Endodermal cell (in vitro differentiated cells): ENCODE measurements around the gene TMPRSS9. TPM values are rescaled to one million over a fixed set of nuclear protein-coding genes. Genes with fewer than 3 reads are reported as not detected.
A peak's percentile ranks its signal among the peaks of the same experiment; 100 is the strongest.

Experiments
- DNase-seq: peaks from one replicate; pipeline ENCODE4 v3.0.0-alpha.2; 2017
- H3K27ac ChIP-seq: 2 replicates; pipeline ENCODE4 v1.5.1; 2013; ENCODE audit warnings: mild to moderate bottlenecking, low read depth, low read length, moderate library complexity
- H3K27me3 ChIP-seq: 2 replicates; pipeline ENCODE4 v1.6.1; 2013; ENCODE audit warnings: mild to moderate bottlenecking, low read length, moderate library complexity; ENCODE audit not compliant: insufficient read depth, control insufficient read depth, poor library complexity, severe bottlenecking
- H3K36me3 ChIP-seq: 2 replicates; pipeline ENCODE4 v1.7.0; 2013; ENCODE audit warnings: mild to moderate bottlenecking, low read length, moderate library complexity; ENCODE audit not compliant: control insufficient read depth, insufficient read depth
- H3K4me1 ChIP-seq: one replicate; pipeline ENCODE4 v1.7.0; 2013; ENCODE audit warnings: low read length; ENCODE audit not compliant: control insufficient read depth, insufficient read depth
- H3K4me3 ChIP-seq: 2 replicates; pipeline ENCODE4 v1.5.1; 2013; ENCODE audit warnings: mild to moderate bottlenecking, low read length, moderate library complexity
- H3K9ac ChIP-seq: 2 replicates; pipeline ENCODE4 v1.6.1; 2013; ENCODE audit warnings: mild to moderate bottlenecking, low read length, moderate library complexity; ENCODE audit not compliant: poor library complexity, severe bottlenecking; ENCODE audit errors: extremely low read depth
- H3K9me3 ChIP-seq: 2 replicates; pipeline ENCODE4 v1.6.1; 2013; ENCODE audit warnings: mild to moderate bottlenecking, low read length, moderate library complexity; ENCODE audit not compliant: control insufficient read depth
- H3K27ac Mint-ChIP-seq: 2 replicates; pipeline ENCODE4 v1.8.0; 2020; ENCODE audit warnings: mixed read lengths
- H3K27me3 Mint-ChIP-seq: 2 replicates; pipeline ENCODE4 v1.8.0; 2021; ENCODE audit warnings: mild to moderate bottlenecking, mixed read lengths; ENCODE audit not compliant: insufficient read depth
- H3K36me3 Mint-ChIP-seq: 2 replicates; pipeline ENCODE4 v1.8.0; 2020; ENCODE audit warnings: low read depth, mixed read lengths
- H3K4me1 Mint-ChIP-seq: 2 replicates; pipeline ENCODE4 v1.8.0; 2020; ENCODE audit warnings: mixed read lengths
- H3K4me3 Mint-ChIP-seq: 2 replicates; pipeline ENCODE4 v1.8.0; 2020; ENCODE audit warnings: mild to moderate bottlenecking, moderate library complexity, mixed read lengths
- H3K9me3 Mint-ChIP-seq: 2 replicates; pipeline ENCODE4 v1.8.0; 2020; ENCODE audit warnings: mild to moderate bottlenecking, mixed read lengths
- WGBS, 2 experiments: methylation state at CpG; one replicate each; pipeline versions ENCODE4 v1.1.5 to v1.1.7; 2013; ENCODE audit warnings: missing lambda C conversion rate in 2 of 2, mixed read lengths in 1 of 2; ENCODE audit not compliant: insufficient coverage in 1 of 2, insufficient read length in 1 of 2; 5-methylcytosine and 5-hydroxymethylcytosine counted together
- total RNA-seq, 2 donors: library from RNA; stranded (reverse); fragmentation: NEBNext Ultra II Directional in 1 of 2; extraction: Animal tissue kit (Norgen Biotek cat#: 25700) in 1 of 2; gene quantifications; 2 replicates in 1 of 2; 3 replicates in 1 of 2; pipeline ENCODE4 v1.2.1, GENCODE V29; 2021
- TF ChIP-seq, protein P1 (sequence below): fragments of 200-600 bp; sonication (generic); conservative IDR thresholded peaks from 2 replicates; pipeline ENCODE4 v1.5.0; 2021; ENCODE audit warnings: antibody characterized with exemption, mild to moderate bottlenecking

The TMPRSS9 gene
- total RNA-seq, 2 donors from 2014 or later: 0.73 to 1.2 TPM

- H3K27me3 ChIP-seq: peaks cover 12% of the 10 kb centered on the region
- DNase-seq: peak; percentile 43
- Mint-ChIP-seq H3K4me1 (no peaks in the 10 kb centered on the region), H3K27me3 (peaks cover 10% of the 10 kb centered on the region), H3K27ac (no peak overlapping the region), H3K4me3 (no peak overlapping the region), H3K9me3 (no peaks in the 10 kb centered on the region), H3K36me3 (peaks cover 2% of the 10 kb centered on the region)
- TF ChIP-seq, protein P1, sequence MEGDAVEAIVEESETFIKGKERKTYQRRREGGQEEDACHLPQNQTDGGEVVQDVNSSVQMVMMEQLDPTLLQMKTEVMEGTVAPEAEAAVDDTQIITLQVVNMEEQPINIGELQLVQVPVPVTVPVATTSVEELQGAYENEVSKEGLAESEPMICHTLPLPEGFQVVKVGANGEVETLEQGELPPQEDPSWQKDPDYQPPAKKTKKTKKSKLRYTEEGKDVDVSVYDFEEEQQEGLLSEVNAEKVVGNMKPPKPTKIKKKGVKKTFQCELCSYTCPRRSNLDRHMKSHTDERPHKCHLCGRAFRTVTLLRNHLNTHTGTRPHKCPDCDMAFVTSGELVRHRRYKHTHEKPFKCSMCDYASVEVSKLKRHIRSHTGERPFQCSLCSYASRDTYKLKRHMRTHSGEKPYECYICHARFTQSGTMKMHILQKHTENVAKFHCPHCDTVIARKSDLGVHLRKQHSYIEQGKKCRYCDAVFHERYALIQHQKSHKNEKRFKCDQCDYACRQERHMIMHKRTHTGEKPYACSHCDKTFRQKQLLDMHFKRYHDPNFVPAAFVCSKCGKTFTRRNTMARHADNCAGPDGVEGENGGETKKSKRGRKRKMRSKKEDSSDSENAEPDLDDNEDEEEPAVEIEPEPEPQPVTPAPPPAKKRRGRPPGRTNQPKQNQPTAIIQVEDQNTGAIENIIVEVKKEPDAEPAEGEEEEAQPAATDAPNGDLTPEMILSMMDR: no peak
- no peaks in the 10 kb centered on the region for H3K9me3 ChIP-seq
- H3K4me1 ChIP-seq: no peaks in the 10 kb centered on the region
- H3K27ac ChIP-seq: no peak overlapping the region
- H3K4me3 ChIP-seq: no peak overlapping the region
- 94% methylated on average over 26 to 34 of the region's 34 CpGs for WGBS, 2 experiments
- H3K36me3 ChIP-seq: peaks cover 6% of the 10 kb centered on the region
- no peak overlapping the region for H3K9ac ChIP-seq
Measured at GRCh38 chr19:2353887-2354592, 6.0 kb upstream of the TMPRSS9 start.

DNA sequence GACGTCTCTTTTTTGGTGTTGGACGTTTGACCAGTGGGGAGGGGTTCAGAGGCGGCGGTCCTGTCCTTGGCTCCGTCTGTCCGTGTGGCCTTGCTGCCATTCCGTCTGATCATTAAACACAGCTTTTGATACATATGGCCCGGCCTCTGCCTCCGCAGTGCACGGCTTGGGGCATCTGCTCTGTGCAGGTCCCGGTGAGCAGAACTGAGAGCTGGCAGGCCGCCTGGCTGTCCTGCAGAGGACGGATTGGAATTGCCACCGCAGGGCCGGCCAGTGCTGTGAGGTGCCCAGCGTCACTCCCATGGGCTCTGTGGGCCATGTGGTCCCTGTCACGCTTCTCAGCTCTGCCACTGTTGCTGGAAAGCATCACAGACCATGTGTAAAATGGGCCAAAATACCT lies 5.4 kb upstream of the TMPRSS9 start:
- Mint-ChIP-seq H3K27me3 (peaks cover 12% of the 10 kb centered on the region), H3K27ac (no peak overlapping the region), H3K9me3 (no peaks in the 10 kb centered on the region), H3K36me3 (peaks cover 2% of the 10 kb centered on the region), H3K4me3 (no peak overlapping the region), H3K4me1 (no peaks in the 10 kb centered on the region)
- H3K9me3 ChIP-seq: no peaks in the 10 kb centered on the region
- no peak overlapping the region for H3K9ac ChIP-seq
- WGBS, 2 experiments: 89 to 93% methylated on average over 15 to 17 of the region's 17 CpGs
- H3K27ac ChIP-seq: no peak overlapping the region
- H3K4me1 ChIP-seq: no peaks in the 10 kb centered on the region
- H3K4me3 ChIP-seq: no peak overlapping the region
- peaks cover 6% of the 10 kb centered on the region for H3K36me3 ChIP-seq
- peaks cover 16% of the 10 kb centered on the region for H3K27me3 ChIP-seq
- DNase-seq: no peak
- TF ChIP-seq, protein P1: no peak

GRCh38 chr19:2355168-2356035 lies 4.7 kb upstream of the TMPRSS9 start:
- Mint-ChIP-seq H3K27me3 (peaks cover 13% of the 10 kb centered on the region), H3K27ac (no peak overlapping the region), H3K9me3 (no peaks in the 10 kb centered on the region), H3K36me3 (peaks cover 2% of the 10 kb centered on the region), H3K4me1 (no peaks in the 10 kb centered on the region), H3K4me3 (no peak overlapping the region)
- Histone ChIP-seq H3K27ac (no peak overlapping the region), H3K4me1 (no peaks in the 10 kb centered on the region), H3K36me3 (peaks cover 3% of the 10 kb centered on the region), H3K27me3 (peaks cover 20% of the 10 kb centered on the region), H3K4me3 (no peak overlapping the region), H3K9me3 (no peaks in the 10 kb centered on the region), H3K9ac (no peak overlapping the region)
- TF ChIP-seq, protein P1: no peak
- 87 to 90% methylated on average over 23 to 24 of the region's 24 CpGs for WGBS, 2 experiments
- peak; percentile 31 for DNase-seq
